GM12875 (cell line): ENCODE data around the gene ID4.

Experiments used
- H3K4me3 ChIP-seq: one replicate; pipeline ENCODE4 v1.5.1; 2011; ENCODE audit warnings: low read depth, low read length, control low read depth
- CTCF ChIP-seq: IDR thresholded peaks from 2 replicates; pipeline ENCODE4 v1.5.1; 2011; ENCODE audit warnings: low read depth, mild to moderate bottlenecking, control low read depth, inconsistent platforms, low read length, moderate library complexity, borderline replicate concordance; ENCODE audit not compliant: insufficient read depth

Gene ID4

GRCh38 chr6:19811397-19812079, 25.6 kb upstream of the ID4 start:
- TF ChIP-seq CTCF: no peak
- no peak overlapping the region for H3K4me3 ChIP-seq

- H3K4me3 ChIP-seq: no peak overlapping the region
- TF ChIP-seq CTCF: peak; percentile 35; the same call in 1 of the 2 replicates
Observed at GRCh38 chr6:19812512-19813119, 24.6 kb upstream of the ID4 start.

- TF ChIP-seq CTCF: no peak
- no peak overlapping the region for H3K4me3 ChIP-seq
Observed at GRCh38 chr6:19818805-19819204, 18.4 kb upstream of the ID4 start.

- H3K4me3 ChIP-seq: no peak overlapping the region
- no peak for TF ChIP-seq CTCF
Observed at GRCh38 chr6:19824058-19824807, 12.9 kb upstream of the ID4 start.

- no peak overlapping the region for H3K4me3 ChIP-seq
- TF ChIP-seq CTCF: no peak
Observed at GRCh38 chr6:19827247-19827646, 9.9 kb upstream of the ID4 start.

GRCh38 chr6:19827903-19828302, 9.3 kb upstream of the ID4 start:
- no peak for TF ChIP-seq CTCF
- no peak overlapping the region for H3K4me3 ChIP-seq

- no peak for TF ChIP-seq CTCF
- H3K4me3 ChIP-seq: no peak overlapping the region
Observed at GRCh38 chr6:19830171-19830570, 7.0 kb upstream of the ID4 start.
